Esophagus muscularis mucosa (tissue), 3 donors: Measurements from ENCODE around the gene UPF2.

Experiments used
- POLR2A ChIP-seq: fragments of 450-650 bp; IDR thresholded peaks from one replicate; pipeline ENCODE4 v1.6.1; 2017; ENCODE audit warnings: antibody characterized with exemption, moderate library complexity, mild to moderate bottlenecking, low read depth
- POLR2AphosphoS5 ChIP-seq, 2 donors: sonication (generic); formaldehyde crosslinking; IDR thresholded peaks; one replicate each; pipeline ENCODE4 v1.6.1; 2017; ENCODE audit warnings: antibody characterized with exemption in 2 of 2
- TF ChIP-seq, protein P1 (sequence below), 3 experiments: fragments of 200-600 bp in 2 of 3; fragments of 450-650 bp in 1 of 3; sonication (generic) in 2 of 3; IDR thresholded peaks; one replicate each; pipeline ENCODE4 v1.5.1; 2017 to 2019; ENCODE audit warnings: antibody characterized with exemption in 3 of 3, mild to moderate bottlenecking in 2 of 3, moderate library complexity in 1 of 3

DNA sequence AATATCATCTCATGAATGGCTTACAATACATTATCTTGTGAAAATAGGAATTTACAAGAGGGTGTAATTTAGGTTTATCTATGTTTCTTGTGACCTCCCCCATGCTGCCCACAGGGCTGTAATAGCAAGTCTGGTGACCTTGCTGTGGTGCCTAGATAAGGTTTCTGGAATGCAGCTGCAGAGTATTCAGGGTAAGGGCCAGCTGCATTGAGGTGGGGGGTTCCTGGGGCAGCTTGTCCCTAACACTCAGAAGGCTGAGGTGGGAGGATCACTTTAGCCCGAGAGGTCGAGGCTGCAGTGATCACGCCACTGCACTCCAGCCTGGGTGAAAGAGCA, 20.8 kb upstream of the UPF2 start:
- TF ChIP-seq, protein P1, sequence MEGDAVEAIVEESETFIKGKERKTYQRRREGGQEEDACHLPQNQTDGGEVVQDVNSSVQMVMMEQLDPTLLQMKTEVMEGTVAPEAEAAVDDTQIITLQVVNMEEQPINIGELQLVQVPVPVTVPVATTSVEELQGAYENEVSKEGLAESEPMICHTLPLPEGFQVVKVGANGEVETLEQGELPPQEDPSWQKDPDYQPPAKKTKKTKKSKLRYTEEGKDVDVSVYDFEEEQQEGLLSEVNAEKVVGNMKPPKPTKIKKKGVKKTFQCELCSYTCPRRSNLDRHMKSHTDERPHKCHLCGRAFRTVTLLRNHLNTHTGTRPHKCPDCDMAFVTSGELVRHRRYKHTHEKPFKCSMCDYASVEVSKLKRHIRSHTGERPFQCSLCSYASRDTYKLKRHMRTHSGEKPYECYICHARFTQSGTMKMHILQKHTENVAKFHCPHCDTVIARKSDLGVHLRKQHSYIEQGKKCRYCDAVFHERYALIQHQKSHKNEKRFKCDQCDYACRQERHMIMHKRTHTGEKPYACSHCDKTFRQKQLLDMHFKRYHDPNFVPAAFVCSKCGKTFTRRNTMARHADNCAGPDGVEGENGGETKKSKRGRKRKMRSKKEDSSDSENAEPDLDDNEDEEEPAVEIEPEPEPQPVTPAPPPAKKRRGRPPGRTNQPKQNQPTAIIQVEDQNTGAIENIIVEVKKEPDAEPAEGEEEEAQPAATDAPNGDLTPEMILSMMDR (IDR thresholded peaks at IDR 0.05), result no peak
- TF ChIP-seq POLR2AphosphoS5 (IDR thresholded peaks at IDR 0.05), result no peak
- TF ChIP-seq POLR2A, result no peak
